ENCODE data around the gene EIF4E1B. TPM values are rescaled to one million over a fixed set of nuclear protein-coding genes. Genes with fewer than 3 reads are reported as not detected.

EIF4E1B gene
- total RNA-seq, 2 donors from 2014 or later: not detected

GRCh38 chr5:176651472-176651980 is 21.1 kb downstream of the EIF4E1B start:
- Histone ChIP-seq H3K4me1 (ENCODE audit: control insufficient read depth in 1 of 2, low read depth in 2 of 2) (peaks cover 11 to 19% of the 10 kb centered on the region in 2 donors), H3K27ac (no peak overlapping the region), H3K9me3 (no peaks in the 10 kb centered on the region), H3K27me3 (replicated peaks; ENCODE audit: insufficient read depth) (no peaks in the 10 kb centered on the region), H3K36me3 (peaks cover 9% of the 10 kb centered on the region), H3K4me3 (no peak overlapping the region)
- ATAC-seq (ENCODE audit: insufficient number of reproducible peaks, low FRiP score, low read depth): no peak
- TF ChIP-seq CTCF (IDR thresholded peaks at IDR 0.05): no peak
- DNase-seq (ENCODE audit: low spot score): no peak

GRCh38 chr5:176652136-176652535 is 21.7 kb downstream of the EIF4E1B start:
- Histone ChIP-seq H3K4me1 (ENCODE audit: control insufficient read depth in 1 of 2, low read depth in 2 of 2) (peaks cover 11 to 15% of the 10 kb centered on the region in 2 donors), H3K27me3 (replicated peaks; ENCODE audit: insufficient read depth) (no peaks in the 10 kb centered on the region), H3K36me3 (peaks cover 15% of the 10 kb centered on the region), H3K27ac (no peak overlapping the region), H3K9me3 (no peaks in the 10 kb centered on the region), H3K4me3 (no peak overlapping the region)
- no peak for TF ChIP-seq CTCF (IDR thresholded peaks at IDR 0.05)
- ATAC-seq (ENCODE audit: insufficient number of reproducible peaks, low FRiP score, low read depth) (no peak), DNase-seq (ENCODE audit: low spot score) (no peak)

GRCh38 chr5:176653401-176654385 is 23.2 kb downstream of the EIF4E1B start:
- peaks cover under 1 to 12% of the 10 kb centered on the region in 2 donors for H3K4me1 ChIP-seq (ENCODE audit: control insufficient read depth in 1 of 2, low read depth in 2 of 2)
- ATAC-seq (ENCODE audit: insufficient number of reproducible peaks, low FRiP score, low read depth): no peak
- H3K9me3 ChIP-seq: no peaks in the 10 kb centered on the region
- H3K4me3 ChIP-seq: no peak overlapping the region
- no peaks in the 10 kb centered on the region for H3K27me3 ChIP-seq (replicated peaks; ENCODE audit: insufficient read depth)
- no peak for DNase-seq (ENCODE audit: low spot score)
- peaks cover 16% of the 10 kb centered on the region for H3K36me3 ChIP-seq
- no peak for TF ChIP-seq CTCF (IDR thresholded peaks at IDR 0.05)
- H3K27ac ChIP-seq: no peak overlapping the region

DNA sequence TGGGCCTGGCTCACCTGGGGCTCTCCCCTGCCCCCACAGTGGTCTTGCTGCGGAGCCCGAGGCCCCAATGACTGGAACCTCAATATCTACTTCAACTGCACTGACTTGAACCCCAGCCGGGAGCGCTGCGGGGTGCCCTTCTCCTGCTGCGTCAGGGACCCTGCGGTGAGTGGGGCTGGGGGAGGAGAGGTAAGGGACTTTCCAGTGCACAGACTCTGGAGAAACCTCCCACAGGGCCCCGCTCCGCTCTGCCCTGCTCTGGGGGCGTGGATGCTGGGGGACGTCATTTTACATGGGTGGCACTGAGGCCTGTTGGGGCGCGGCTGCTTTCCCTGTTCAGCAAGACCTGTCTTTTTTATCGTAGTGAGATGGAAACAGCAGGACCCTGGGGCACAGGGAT is 24.4 kb downstream of the EIF4E1B start:
- ATAC-seq (ENCODE audit: insufficient number of reproducible peaks, low FRiP score, low read depth) (no peak), DNase-seq (ENCODE audit: low spot score) (no peak)
- no peaks in the 10 kb centered on the region for H3K9me3 ChIP-seq
- no peaks in the 10 kb centered on the region for H3K27me3 ChIP-seq (replicated peaks; ENCODE audit: insufficient read depth)
- peaks cover 16% of the 10 kb centered on the region for H3K36me3 ChIP-seq
- H3K27ac ChIP-seq: no peak overlapping the region
- peaks cover 0 to 9% of the 10 kb centered on the region in 2 donors for H3K4me1 ChIP-seq (ENCODE audit: control insufficient read depth in 1 of 2, low read depth in 2 of 2)
- no peak for TF ChIP-seq CTCF (IDR thresholded peaks at IDR 0.05)
- no peak overlapping the region for H3K4me3 ChIP-seq

DNA sequence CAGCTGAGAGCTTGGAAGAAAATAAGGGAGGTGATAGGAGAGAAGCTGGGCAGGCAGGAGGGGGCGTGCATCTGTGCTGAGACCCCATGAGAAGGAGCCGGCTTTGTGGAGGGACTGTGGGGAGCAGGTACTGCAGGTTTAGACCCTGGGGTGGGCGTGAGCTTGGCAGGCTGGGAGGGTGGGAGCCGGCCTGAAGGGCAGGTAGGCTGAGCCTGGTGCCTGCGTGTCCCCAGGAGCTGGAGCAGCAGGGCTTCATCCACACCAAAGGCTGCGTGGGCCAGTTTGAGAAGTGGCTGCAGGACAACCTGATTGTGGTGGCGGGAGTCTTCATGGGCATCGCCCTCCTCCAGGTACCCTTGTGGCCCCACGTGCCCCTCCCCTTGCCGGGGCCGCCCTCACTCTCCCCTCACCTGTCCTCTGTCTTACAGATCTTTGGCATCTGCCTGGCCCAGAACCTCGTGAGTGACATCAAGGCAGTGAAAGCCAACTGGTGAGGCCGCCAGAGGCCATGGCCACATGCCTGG is 26.1 kb downstream of the EIF4E1B start:
- DNase-seq (ENCODE audit: low spot score) (no peak), ATAC-seq (ENCODE audit: insufficient number of reproducible peaks, low FRiP score, low read depth) (no peak)
- Histone ChIP-seq H3K4me1 (ENCODE audit: control insufficient read depth in 1 of 2, low read depth in 2 of 2) (peaks cover 0 to 9% of the 10 kb centered on the region in 2 donors), H3K36me3 (peaks cover 16% of the 10 kb centered on the region), H3K9me3 (no peaks in the 10 kb centered on the region), H3K27ac (no peak overlapping the region), H3K27me3 (replicated peaks; ENCODE audit: insufficient read depth) (no peaks in the 10 kb centered on the region), H3K4me3 (no peak overlapping the region)
- TF ChIP-seq CTCF (IDR thresholded peaks at IDR 0.05): no peak
